Neural crest cell (in vitro differentiated cells): ENCODE data around the gene SEMA6A. TPM values are rescaled to one million over a fixed set of nuclear protein-coding genes. Genes with fewer than 3 reads are reported as not detected.

Experiments used
- DNase-seq: peaks from one replicate; pipeline ENCODE4 v3.0.0; 2021; ENCODE audit warnings: low read depth, mixed read lengths, low spot score
- H3K27ac Mint-ChIP-seq: one replicate; pipeline ENCODE4 v1.8.0; 2021; ENCODE audit warnings: mild to moderate bottlenecking, mixed read lengths; ENCODE audit not compliant: unreplicated experiment
- H3K27me3 Mint-ChIP-seq: 2 replicates; pipeline ENCODE4 v1.8.0; 2021; ENCODE audit warnings: low read depth, mild to moderate bottlenecking, mixed read lengths
- H3K36me3 Mint-ChIP-seq: 2 replicates; pipeline ENCODE4 v1.8.0; 2021; ENCODE audit warnings: low read depth, mild to moderate bottlenecking, mixed read lengths
- H3K4me1 Mint-ChIP-seq: 2 replicates; pipeline ENCODE4 v1.8.0; 2021; ENCODE audit warnings: mixed read lengths
- H3K4me3 Mint-ChIP-seq: one replicate; pipeline ENCODE4 v1.8.0; 2021; ENCODE audit warnings: mild to moderate bottlenecking, mixed read lengths
- H3K9me3 Mint-ChIP-seq: 2 replicates; pipeline ENCODE4 v1.8.0; 2021; ENCODE audit warnings: mixed read lengths
- CTCF ChIP-seq: fragments of 200-600 bp; sonication (generic); conservative IDR thresholded peaks from 2 replicates; pipeline ENCODE4 v1.5.0; 2021; ENCODE audit warnings: antibody characterized with exemption, mild to moderate bottlenecking
- total RNA-seq: library from RNA; stranded (reverse); gene quantifications from 2 replicates; pipeline ENCODE4 v1.2.1, GENCODE V29; 2021

Gene SEMA6A
- total RNA-seq, 1 donor from 2014 or later: 30.0 TPM

- Mint-ChIP-seq H3K36me3 (peaks cover 3% of the 10 kb centered on the region), H3K27me3 (no peaks in the 10 kb centered on the region), H3K9me3 (no peaks in the 10 kb centered on the region), H3K4me3 (no peak overlapping the region), H3K4me1 (peaks cover 13% of the 10 kb centered on the region), H3K27ac (no peak overlapping the region)
- no peak for DNase-seq
- no peak for TF ChIP-seq CTCF
These were observed 145.7 kb downstream of the SEMA6A start for GRCh38 chr5:116428966-116429365.

- DNase-seq: no peak
- H3K36me3 Mint-ChIP-seq: peaks cover 3% of the 10 kb centered on the region
- H3K27me3 Mint-ChIP-seq: no peaks in the 10 kb centered on the region
- H3K4me3 Mint-ChIP-seq: no peak overlapping the region
- no peak for TF ChIP-seq CTCF
- H3K9me3 Mint-ChIP-seq: no peaks in the 10 kb centered on the region
- no peak overlapping the region for H3K27ac Mint-ChIP-seq
- peaks cover 13% of the 10 kb centered on the region for H3K4me1 Mint-ChIP-seq
These were observed 146.2 kb downstream of the SEMA6A start for GRCh38 chr5:116428413-116428812.

- H3K9me3 Mint-ChIP-seq: no peaks in the 10 kb centered on the region
- TF ChIP-seq CTCF: no peak
- no peak overlapping the region for H3K27ac Mint-ChIP-seq
- H3K4me3 Mint-ChIP-seq: no peak overlapping the region
- no peaks in the 10 kb centered on the region for H3K36me3 Mint-ChIP-seq
- DNase-seq: no peak
- H3K27me3 Mint-ChIP-seq: no peaks in the 10 kb centered on the region
- H3K4me1 Mint-ChIP-seq: no peaks in the 10 kb centered on the region
These were observed 149.7 kb downstream of the SEMA6A start for GRCh38 chr5:116424951-116425350.

GRCh38 chr5:116424258-116424615, 150.4 kb downstream of the SEMA6A start:
- TF ChIP-seq CTCF: no peak
- DNase-seq: no peak

GRCh38 chr5:116423587-116424257, 150.9 kb downstream of the SEMA6A start:
- no peaks in the 10 kb centered on the region for H3K27me3 Mint-ChIP-seq
- no peaks in the 10 kb centered on the region for H3K4me1 Mint-ChIP-seq
- no peak for TF ChIP-seq CTCF
- no peaks in the 10 kb centered on the region for H3K9me3 Mint-ChIP-seq
- peak overlapping the region; percentile 52 for H3K27ac Mint-ChIP-seq
- no peaks in the 10 kb centered on the region for H3K36me3 Mint-ChIP-seq
- no peak overlapping the region for H3K4me3 Mint-ChIP-seq
- no peak for DNase-seq

More at GRCh38 chr5:116424258-116424615, 150.4 kb downstream of the SEMA6A start:
- Mint-ChIP-seq H3K4me1 (no peaks in the 10 kb centered on the region), H3K27me3 (no peaks in the 10 kb centered on the region), H3K27ac (no peak overlapping the region), H3K4me3 (no peak overlapping the region), H3K36me3 (no peaks in the 10 kb centered on the region), H3K9me3 (no peaks in the 10 kb centered on the region)
